IPS-18c (cell line): ENCODE results near the gene NLN.
"Not testable (repeated sequence)": the region's sequence is repeated elsewhere in the genome, so short reads cannot be mapped to it uniquely, and the experiment has no call there.

Experiments used
- H3K4me3 ChIP-seq: 2 replicates; pipeline ENCODE4 v1.7.0; 2013; ENCODE audit warnings: low read depth, mild to moderate bottlenecking, low read length, moderate library complexity; ENCODE audit not compliant: insufficient read depth
- H3K9me3 ChIP-seq: one replicate; pipeline ENCODE4 v1.6.1; 2013; ENCODE audit warnings: mild to moderate bottlenecking, low read length, moderate library complexity; ENCODE audit not compliant: control insufficient read depth, insufficient read depth

NLN gene

DNA sequence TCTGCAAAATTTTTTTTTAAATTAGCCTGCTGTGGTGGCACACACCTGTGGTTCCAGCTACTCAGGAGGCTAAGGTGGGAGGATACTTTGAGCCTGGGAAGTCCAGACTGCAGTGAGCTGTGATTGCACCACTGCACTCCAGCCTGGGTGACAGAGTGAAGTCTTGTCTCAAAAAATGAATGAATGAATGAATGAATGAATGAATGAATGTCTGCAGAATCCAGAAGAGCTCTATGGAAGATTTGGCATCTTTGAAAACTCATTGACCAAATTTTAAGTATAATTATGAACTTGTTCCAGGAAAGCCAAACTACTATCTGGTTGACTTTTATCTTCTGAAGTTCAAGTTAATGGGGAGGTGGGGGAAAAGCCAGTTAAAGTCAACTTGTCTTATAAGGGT is 110.1 kb downstream of the NLN start:
- Histone ChIP-seq H3K4me3 (no peak overlapping the region), H3K9me3 (no peaks in the 10 kb centered on the region)

DNA sequence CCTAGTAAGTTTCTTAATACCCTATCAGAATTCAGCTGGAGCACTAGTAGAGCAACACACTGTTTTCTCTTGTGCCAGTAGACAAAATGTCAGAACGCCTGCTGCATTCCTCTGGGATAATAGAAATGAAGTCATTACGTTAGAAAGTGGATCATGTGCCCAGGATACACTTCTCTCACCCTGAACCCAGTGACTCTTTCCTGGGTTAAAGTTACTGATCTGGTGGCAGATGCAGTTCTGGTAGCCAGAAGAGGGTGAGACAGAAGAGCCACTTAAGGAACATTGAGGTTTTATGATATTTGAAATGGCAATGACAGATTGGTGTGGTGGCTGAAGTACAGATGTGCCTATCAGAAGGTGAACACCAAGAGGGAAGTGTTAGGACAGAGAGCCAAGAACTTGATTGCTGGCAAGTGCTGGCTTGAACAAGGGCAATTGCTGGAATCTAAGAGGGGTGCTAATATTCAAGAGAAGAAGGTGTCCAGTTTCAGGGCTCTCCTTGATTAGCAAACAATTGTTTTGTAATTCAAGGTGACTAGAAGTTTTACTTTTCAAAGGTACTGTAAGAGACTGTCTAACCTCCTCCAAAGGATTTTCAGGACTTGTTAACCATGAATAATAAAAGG is 110.7 kb downstream of the NLN start:
- Histone ChIP-seq H3K9me3 (no peaks in the 10 kb centered on the region), H3K4me3 (no peak overlapping the region)

DNA sequence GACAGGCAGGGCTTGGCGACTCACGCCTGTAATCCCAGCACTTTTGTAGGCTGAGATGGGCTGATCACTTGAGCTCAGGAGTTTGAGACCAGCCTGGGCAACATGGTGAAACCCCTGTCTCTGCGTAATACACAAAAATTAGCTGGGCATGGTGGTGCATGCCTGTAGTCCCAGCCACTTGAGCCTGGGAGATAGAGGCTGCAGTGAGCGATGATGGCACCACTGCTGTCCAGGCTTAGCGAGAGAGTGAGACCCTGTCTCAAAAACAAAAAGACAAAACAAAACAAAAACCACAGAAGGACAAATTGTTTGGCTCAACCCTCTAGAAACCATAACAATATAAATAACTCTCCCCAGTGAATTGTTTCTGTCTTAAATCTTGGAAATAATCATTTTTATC is 111.8 kb downstream of the NLN start:
- H3K9me3 ChIP-seq, result no peaks in the 10 kb centered on the region
- no peak overlapping the region for H3K4me3 ChIP-seq

DNA sequence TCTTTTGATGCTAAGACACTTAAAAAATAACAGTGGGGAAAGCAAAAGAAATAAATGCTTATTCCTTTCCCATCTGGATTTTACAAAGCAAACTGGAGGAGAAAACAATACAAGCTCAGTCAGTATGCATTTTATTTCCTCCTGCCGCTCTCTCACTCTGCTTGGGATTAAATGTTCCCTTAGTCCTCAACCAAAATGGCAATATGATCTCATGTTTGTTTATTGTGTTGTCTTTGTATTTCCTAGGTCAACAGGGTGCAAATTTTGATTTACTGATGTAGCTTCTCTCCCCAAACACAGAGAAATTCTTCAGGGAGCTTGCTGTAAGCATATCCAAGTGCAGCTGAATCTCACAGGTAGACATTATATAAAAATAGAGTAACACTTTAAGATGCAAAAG is 112.3 kb downstream of the NLN start:
- no peaks in the 10 kb centered on the region for H3K9me3 ChIP-seq
- no peak overlapping the region for H3K4me3 ChIP-seq

DNA sequence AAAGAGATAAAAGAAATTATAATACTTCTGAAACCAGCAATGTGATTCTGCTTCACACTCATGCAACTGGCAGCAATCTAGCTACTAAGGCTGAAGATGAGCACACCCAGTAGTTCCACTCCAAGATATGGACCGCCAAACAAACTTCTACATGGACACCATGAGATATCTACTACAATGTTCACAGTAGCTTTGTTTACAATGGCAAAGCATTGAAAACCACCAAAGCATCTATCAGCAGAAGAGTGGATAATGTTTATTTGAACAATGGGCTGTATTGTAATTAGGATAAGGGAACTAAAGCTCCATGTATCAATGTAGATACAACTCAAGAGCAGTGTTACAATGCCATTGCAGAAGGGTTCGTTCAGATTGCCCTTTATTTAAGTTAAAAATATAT is 113.2 kb downstream of the NLN start:
- no peak overlapping the region for H3K4me3 ChIP-seq
- no peaks in the 10 kb centered on the region for H3K9me3 ChIP-seq

DNA sequence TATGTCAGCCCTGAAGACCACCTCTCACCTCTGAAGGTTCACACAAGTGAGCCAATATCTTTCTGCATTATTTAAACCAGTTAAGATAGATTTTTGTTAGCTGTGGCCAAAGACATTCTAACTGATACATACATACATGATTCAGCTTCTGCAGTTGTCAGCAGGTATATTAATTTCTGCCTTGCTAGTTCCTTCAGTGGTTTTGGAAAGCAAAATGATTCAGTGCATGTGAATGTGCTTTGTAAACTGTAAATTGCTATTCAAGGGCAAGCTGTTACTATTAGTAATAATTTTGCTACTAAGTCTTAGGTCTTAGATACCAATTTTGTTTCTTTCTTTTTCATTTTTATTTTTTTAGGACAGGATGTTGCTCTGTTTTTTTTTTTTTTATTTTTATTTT is 115.1 kb downstream of the NLN start:
- no peak overlapping the region for H3K4me3 ChIP-seq
- no peaks in the 10 kb centered on the region for H3K9me3 ChIP-seq

DNA sequence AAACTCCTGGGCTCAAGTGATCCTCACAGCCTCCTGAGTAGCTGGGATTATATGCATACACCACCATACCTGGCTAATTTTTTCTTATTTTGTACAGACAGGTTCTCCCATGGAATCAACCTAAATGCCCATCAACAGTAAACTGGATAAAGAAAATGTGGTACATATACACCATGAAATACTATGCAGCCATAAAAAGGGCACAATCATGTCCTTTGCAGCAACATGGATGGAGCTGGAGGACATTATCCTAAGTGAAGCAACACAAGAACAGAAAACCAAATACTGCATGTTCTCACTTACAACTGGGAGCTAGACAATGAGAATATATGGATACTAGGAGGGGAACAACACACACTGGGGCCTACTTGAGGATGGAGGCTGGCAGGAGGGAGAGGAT is 117.2 kb downstream of the NLN start:
- H3K9me3 ChIP-seq, H3K4me3 ChIP-seq: not testable (repeated sequence)

DNA sequence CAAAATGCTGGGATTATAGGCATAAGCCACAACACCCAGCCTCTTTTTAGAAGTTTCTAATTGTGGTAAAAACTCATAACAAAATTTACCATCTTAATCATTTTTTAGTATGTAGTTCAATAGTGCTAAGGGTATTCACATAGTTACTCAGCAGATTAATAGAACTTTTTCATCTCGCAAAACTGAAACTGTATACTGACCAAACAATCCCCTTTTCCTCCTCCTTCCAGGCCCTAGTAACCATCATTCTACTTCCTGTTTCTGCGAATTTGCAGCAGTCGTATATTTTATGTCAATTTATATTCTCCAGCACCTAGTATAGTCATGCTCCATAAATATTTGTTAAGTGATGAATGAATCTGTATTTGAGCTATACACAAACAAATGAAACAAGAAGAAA is 118.1 kb downstream of the NLN start:
- Histone ChIP-seq H3K9me3 (no peaks in the 10 kb centered on the region), H3K4me3 (no peak overlapping the region)

DNA sequence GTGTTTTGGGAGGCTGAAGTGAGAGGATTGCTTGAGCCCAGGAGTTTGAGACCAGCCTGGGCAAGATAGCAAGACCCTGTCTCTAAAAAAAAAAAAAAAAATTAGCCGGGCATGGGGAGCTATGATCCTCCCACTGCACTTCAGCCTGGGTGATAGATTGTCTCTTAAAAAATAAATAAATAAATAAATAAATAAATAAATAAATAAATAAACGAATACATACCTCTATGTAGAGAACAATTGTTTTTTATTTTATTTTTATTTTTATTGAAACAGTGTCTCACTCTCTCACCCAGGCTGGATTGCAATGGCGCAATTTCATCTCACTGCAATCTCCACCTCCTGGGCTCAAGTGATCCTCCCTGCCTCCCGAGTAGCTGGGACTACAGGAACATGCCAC is 122.8 kb downstream of the NLN start:
- H3K4me3 ChIP-seq, H3K9me3 ChIP-seq: not testable (repeated sequence)

DNA sequence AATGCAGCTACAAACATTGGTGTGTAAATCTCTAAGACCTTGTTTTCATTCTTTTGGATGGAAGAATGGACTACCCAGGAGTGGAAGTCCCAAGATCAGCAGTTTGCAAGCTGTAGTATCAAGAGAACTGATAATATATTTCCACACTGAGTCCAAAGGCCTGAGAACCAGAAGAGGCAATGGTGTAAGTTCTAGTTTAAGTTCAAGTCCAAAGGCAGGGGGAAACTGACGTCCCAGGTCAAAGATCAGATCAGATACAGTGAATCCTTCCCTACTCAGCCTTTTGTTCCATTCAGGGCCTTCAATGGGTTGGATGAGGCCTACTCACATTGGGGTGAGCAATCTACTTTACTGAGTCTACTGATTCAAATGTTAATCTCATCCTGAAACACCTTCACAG is 124.1 kb downstream of the NLN start:
- no peak overlapping the region for H3K4me3 ChIP-seq
- no peaks in the 10 kb centered on the region for H3K9me3 ChIP-seq

DNA sequence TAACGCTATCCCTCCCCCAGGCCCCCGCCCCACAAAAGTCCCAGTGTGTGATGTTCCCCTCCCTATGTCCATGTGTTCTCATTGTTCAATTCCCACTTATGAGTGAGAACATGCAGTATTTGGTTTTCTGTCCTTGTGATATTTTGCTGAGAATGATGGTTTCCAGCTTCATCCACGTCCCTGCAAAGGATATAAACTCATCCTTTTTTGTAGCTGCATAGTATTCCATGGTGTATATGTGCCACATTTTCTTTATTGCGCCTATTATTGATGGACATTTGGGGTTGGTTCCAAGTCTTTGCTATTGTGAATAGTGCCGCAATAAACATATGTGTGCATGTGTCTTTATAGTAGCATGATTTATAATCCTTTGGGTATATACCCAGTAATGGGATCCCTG is 125.0 kb downstream of the NLN start:
- not testable (repeated sequence) for H3K4me3 ChIP-seq, H3K9me3 ChIP-seq

DNA sequence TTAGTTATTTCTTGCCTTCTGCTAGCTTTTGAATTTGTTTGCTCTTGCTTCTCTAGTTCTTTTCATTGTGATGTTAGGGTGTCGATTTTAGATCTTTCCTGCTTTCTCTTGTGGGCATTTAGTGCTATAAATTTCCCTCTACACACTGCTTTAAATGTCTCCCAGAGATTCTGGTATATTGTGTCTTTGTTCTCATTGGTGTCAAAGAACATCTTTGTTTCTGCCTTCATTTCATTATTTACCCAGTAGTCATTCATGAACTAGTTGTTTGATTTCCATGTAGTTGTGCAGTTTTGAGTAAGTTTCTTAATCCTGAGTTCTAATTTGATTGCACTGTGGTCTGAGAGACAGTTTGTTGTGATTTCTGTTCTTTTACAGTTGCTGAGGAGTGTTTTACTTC is 127.9 kb downstream of the NLN start:
- not testable (repeated sequence) for H3K9me3 ChIP-seq, H3K4me3 ChIP-seq

DNA sequence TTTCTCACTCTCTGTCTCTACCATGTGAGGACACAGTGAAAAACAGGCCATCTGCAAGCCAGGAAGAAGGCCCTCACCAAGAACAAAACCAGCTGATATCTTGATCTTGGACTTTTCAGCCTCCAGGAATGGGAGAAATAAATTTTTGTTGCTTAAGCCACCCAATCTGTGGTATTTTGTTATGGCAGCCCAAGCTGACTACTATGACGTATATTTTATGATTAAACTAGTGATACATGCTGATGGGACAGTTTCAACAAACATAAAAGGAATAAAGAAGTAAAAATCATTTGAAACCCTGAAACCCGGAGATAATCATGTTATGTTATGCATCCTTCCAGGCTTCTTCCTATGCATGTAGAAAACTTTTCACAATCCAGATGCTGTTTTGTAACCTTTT is 132.9 kb downstream of the NLN start:
- Histone ChIP-seq H3K9me3 (peaks cover 3% of the 10 kb centered on the region), H3K4me3 (no peak overlapping the region)

DNA sequence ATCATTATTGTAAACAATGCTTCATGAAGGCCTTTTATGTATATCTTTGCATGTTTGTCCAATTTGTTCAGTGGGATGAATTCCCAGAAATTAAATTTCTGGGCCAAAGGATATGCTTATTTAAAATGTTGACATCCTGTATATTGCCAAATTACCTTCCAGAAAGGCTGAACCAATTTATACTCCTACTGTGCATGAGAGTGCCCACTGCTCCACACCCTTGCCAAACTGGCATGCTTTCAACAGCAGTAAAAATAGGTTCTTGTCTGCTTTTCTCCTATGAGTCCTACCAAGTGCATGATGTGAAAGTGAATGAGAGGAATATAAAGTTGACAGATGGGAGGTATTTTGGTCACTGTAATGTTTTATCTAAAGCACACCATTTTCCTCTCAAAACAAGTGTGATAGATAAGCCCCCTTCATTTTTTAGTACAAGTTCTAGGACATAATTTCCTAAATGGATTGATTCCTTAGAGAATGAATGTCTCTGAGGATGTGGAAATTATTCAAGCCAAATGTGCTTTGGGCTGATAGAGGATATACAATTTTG is 133.8 kb downstream of the NLN start:
- no peak overlapping the region for H3K4me3 ChIP-seq
- H3K9me3 ChIP-seq, result peaks cover 3% of the 10 kb centered on the region

DNA sequence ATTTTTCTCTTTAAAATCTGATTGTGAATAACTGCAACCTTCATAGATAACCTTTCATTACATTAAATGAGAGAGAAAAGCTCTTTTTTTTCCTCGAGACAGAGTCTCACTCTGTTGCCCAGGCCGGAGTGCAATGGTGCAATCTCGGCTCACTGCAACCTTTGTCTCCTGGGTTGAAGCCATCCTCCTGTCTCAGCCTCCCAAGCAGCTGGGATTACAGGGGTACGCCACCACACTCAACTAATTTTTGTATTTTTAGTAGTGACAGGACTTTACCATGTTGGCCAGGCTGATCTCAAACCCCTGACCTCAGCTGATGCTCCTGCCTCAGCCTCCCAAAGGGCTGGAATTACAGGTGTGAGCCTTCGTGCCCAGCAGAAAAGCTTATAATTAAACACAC is 134.5 kb downstream of the NLN start:
- peaks cover 3% of the 10 kb centered on the region for H3K9me3 ChIP-seq
- no peak overlapping the region for H3K4me3 ChIP-seq

DNA sequence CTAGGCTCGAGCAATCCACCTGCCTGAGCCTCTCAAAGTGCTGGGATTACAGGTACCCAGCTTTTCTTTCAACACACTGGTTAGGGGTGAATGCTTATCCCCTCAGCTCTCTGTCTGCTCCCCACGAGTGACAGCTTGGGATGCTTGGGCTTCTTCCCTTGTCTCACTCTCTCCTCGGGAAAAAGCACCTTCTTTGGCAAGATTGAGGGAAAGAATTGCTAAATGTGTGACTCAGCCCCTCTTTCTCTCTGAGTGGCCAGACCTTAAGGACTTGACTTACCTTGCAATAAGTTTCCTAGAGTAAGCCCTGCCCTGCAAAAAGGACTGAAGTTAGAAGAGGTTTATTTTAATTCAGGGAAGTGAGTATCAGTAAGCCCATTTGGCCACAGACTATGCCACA is 136.3 kb downstream of the NLN start:
- H3K4me3 ChIP-seq, result no peak overlapping the region
- no peaks in the 10 kb centered on the region for H3K9me3 ChIP-seq

DNA sequence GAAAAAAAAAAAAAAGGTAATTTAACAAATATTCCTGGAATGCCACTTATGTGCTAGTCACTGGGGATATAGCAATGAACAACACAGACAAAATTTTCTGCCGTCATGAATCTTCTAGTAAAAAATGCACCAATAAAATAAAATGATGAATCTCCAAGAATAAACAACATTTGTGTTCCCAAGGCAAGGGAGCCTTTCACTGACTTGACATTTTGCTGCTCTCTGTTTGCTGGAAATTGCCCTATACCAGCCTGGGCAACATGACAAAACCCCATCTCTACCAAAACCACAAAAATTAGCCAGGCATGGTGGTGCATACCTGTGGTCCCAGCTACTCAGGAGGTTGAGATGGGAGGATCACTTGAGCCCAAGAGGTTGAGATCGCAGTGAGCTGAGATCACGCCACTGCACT is 139.8 kb downstream of the NLN start:
- no peak overlapping the region for H3K4me3 ChIP-seq

DNA sequence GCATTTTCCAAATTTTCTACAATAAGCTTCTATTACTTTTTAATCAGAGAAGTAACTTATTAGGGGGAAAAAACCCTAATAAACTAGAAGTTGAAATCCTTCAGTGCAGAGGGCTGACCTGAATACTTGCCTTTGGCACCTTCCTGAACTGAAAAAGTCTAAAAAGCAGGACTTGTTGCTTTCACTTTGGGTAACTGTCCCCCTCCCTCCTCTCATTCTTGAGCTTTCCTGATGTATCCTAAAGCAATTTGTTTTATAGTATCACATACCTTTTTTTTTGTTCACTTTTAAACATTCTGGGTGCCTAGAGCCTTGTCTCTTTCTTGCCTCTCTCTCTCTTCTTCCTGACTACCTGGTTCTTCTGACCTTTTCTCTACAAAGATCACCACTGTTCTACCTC is 140.4 kb downstream of the NLN start:
- Histone ChIP-seq H3K4me3 (no peak overlapping the region), H3K9me3 (no peaks in the 10 kb centered on the region)

More for the DNA sequence above, 139.8 kb downstream of the NLN start:
- no peaks in the 10 kb centered on the region for H3K9me3 ChIP-seq

DNA sequence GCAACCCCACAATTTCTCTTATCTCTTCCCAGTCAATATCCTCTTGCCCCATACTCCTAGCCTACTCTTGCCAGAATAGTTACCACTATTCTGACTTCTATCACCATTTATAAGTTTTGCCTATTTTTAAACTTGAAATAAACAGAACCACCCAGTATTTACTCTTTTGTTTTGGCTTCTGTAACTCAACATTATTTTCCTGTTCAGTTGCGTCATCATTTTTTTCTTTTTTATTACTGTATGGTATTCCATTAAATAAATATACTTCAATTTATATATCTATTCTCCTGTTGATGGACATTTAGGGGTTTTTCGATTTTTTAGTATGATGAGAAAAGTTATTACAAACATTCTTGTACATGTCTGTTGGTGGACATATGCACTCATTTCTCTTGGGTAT is 141.7 kb downstream of the NLN start:
- Histone ChIP-seq H3K9me3 (no peaks in the 10 kb centered on the region), H3K4me3 (no peak overlapping the region)
